ENCODE results near the gene SEC11A.

GRCh38 chr15:84669726-84670125 is 46.2 kb downstream of the SEC11A start:
- TF ChIP-seq POLR2AphosphoS5 (IDR thresholded peaks at IDR 0.05; ENCODE audit: borderline replicate concordance, low read depth, low read length): no peak
- TF ChIP-seq EZH2 (IDR thresholded peaks at IDR 0.05): no peak
- TF ChIP-seq FOXP2 (optimal IDR thresholded peaks at IDR 0.05; ENCODE audit: control extremely low read depth, extremely low read length, insufficient read depth): no peak
